Chondrocyte (in vitro differentiated cells): ENCODE data around the gene MESP1. TPM values are rescaled to one million over a fixed set of nuclear protein-coding genes. Genes with fewer than 3 reads are reported as not detected.
"Not testable (repeated sequence)": the region's sequence is repeated elsewhere in the genome, so short reads cannot be mapped to it uniquely, and the experiment has no call there.

ENCODE experiments used
- DNase-seq: peaks from one replicate; pipeline ENCODE4 v3.0.0; 2021; ENCODE audit warnings: mixed read lengths, low spot score
- H3K27ac Mint-ChIP-seq: one replicate; pipeline ENCODE4 v1.8.0; 2021; ENCODE audit warnings: mild to moderate bottlenecking, moderate library complexity, mixed read lengths; ENCODE audit not compliant: unreplicated experiment
- H3K27me3 Mint-ChIP-seq: 2 replicates; pipeline ENCODE4 v1.8.0; 2021; ENCODE audit warnings: low read depth, mixed read lengths
- H3K36me3 Mint-ChIP-seq: 2 replicates; pipeline ENCODE4 v1.8.0; 2021; ENCODE audit warnings: low read depth, mixed read lengths
- H3K4me1 Mint-ChIP-seq: 2 replicates; pipeline ENCODE4 v1.8.0; 2021; ENCODE audit warnings: low read depth, mild to moderate bottlenecking, mixed read lengths
- H3K4me3 Mint-ChIP-seq: one replicate; pipeline ENCODE4 v1.8.0; 2021; ENCODE audit warnings: mild to moderate bottlenecking, moderate library complexity, mixed read lengths; ENCODE audit not compliant: unreplicated experiment
- H3K9me3 Mint-ChIP-seq: 2 replicates; pipeline ENCODE4 v1.8.0; 2021; ENCODE audit warnings: low read depth, mixed read lengths
- total RNA-seq: library from RNA; stranded (reverse); gene quantifications from 3 replicates; pipeline ENCODE4 v1.2.1, GENCODE V29; 2021
- TF ChIP-seq, protein P1 (sequence below): fragments of 200-600 bp; sonication (generic); IDR thresholded peaks from 2 replicates; pipeline ENCODE4 v1.5.0; 2021; ENCODE audit warnings: antibody characterized with exemption, mild to moderate bottlenecking, moderate library complexity

Gene MESP1
- total RNA-seq, 1 donor from 2014 or later = 0.97 TPM

DNA sequence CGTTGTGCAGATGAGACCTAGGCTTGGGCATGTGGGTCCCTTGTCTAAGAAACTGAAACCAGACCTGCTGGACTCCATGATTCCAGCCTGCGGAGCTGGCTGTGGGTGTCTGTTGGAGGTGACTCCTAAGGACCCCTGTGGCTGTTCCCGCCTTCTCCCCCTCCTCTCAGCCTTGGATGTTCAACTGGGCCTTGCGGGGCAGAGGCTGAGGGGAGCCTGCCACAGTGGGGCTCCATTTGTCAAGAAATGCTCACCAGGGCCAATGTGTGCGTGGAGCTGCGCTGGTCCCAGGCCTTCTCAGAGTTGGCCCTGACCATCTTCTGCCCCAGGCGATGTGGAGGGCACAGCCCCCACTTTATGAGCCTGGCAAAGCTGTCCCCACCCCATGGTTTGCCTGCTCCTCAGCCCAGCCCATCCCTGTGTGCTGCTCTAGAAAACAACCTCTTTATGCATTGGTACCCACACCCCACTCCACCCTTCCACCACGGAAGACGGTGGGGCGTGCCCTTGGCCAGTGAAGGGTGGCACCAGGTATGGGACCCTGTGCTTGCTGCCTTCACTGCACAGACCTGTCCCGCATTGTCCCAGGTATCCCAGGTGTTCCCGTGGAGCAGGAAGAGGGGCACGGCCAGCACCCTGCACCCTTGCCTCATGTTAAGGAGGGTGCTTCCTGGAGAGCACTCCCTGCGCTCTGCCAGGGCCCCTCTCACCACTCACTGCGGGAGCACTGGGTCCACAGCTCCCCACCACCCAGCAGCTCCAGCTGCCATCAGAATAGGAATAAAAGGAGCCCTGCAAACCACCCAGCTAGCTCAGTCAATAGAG, 33.0 kb upstream of the MESP1 start:
- Mint-ChIP-seq H3K27me3 (no peaks in the 10 kb centered on the region), H3K27ac (no peak overlapping the region), H3K9me3 (peaks cover 9% of the 10 kb centered on the region), H3K36me3 (peaks cover 11% of the 10 kb centered on the region), H3K4me3 (no peak overlapping the region), H3K4me1 (peaks cover 21% of the 10 kb centered on the region)
- peak; percentile 72 for DNase-seq
- TF ChIP-seq, protein P1, sequence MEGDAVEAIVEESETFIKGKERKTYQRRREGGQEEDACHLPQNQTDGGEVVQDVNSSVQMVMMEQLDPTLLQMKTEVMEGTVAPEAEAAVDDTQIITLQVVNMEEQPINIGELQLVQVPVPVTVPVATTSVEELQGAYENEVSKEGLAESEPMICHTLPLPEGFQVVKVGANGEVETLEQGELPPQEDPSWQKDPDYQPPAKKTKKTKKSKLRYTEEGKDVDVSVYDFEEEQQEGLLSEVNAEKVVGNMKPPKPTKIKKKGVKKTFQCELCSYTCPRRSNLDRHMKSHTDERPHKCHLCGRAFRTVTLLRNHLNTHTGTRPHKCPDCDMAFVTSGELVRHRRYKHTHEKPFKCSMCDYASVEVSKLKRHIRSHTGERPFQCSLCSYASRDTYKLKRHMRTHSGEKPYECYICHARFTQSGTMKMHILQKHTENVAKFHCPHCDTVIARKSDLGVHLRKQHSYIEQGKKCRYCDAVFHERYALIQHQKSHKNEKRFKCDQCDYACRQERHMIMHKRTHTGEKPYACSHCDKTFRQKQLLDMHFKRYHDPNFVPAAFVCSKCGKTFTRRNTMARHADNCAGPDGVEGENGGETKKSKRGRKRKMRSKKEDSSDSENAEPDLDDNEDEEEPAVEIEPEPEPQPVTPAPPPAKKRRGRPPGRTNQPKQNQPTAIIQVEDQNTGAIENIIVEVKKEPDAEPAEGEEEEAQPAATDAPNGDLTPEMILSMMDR = no peak

DNA sequence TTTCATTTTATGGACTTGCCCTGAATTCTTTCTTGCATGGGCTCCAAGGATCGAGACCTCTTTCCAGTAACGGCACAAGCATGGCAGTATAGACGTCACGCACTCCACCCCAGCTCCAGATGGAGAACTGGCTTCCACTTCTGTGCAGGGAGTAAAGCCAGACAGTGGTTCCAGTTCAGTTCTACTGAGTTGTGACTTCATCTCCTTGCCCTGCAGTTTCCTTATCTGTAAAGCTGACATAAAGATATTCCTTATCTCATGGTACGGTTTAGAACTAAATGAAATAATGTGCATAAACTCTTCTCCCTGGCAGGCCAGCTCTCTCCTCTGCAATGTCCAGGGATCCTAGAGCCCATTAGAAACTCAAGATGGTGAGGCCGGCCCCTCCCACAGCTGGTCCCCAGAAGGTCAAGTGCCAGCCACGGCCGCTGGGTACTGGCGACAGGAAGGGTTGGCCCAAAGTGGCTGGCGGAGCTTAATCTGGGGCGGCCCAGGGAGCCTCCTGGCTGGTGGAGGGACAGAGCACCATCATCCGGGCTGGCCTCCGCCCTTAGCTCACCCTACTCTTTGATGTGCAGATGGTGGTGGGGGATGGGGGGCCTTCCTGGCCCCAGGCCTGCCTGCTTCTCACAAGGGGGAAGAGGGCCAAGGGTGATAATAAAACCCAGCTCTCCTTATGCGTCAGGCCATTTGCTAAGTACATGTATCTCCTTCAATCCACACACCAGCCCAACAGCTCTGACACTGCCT, 32.2 kb upstream of the MESP1 start:
- Mint-ChIP-seq H3K9me3 (peaks cover 8% of the 10 kb centered on the region), H3K4me3 (no peak overlapping the region), H3K36me3 (peaks cover 10% of the 10 kb centered on the region), H3K27me3 (no peaks in the 10 kb centered on the region), H3K27ac (peak overlapping the region; percentile 27), H3K4me1 (peaks cover 21% of the 10 kb centered on the region)
- peak; percentile 74 for DNase-seq
- TF ChIP-seq, protein P1 = no peak

DNA sequence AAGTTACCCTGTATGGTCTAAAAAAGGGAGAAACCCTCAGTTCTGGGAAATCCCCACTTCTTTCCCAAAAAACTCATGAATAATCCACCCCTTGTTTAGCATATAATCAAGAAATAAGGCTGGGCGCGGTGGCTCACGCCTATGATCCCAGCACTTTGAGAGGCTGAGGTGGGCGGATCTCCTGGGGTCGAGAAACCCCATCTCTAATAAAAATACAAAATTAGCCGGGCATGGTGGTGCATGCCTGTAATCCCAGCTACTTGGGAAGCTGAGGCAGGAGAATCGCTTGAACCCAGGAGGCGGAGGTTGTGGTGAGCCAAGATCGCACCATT, 31.5 kb upstream of the MESP1 start:
- not testable (repeated sequence) for H3K4me3 Mint-ChIP-seq, H3K9me3 Mint-ChIP-seq, H3K27me3 Mint-ChIP-seq, H3K27ac Mint-ChIP-seq, H3K36me3 Mint-ChIP-seq
- DNase-seq = peak; percentile 7
- H3K4me1 Mint-ChIP-seq = peaks cover 21% of the 10 kb centered on the region

DNA sequence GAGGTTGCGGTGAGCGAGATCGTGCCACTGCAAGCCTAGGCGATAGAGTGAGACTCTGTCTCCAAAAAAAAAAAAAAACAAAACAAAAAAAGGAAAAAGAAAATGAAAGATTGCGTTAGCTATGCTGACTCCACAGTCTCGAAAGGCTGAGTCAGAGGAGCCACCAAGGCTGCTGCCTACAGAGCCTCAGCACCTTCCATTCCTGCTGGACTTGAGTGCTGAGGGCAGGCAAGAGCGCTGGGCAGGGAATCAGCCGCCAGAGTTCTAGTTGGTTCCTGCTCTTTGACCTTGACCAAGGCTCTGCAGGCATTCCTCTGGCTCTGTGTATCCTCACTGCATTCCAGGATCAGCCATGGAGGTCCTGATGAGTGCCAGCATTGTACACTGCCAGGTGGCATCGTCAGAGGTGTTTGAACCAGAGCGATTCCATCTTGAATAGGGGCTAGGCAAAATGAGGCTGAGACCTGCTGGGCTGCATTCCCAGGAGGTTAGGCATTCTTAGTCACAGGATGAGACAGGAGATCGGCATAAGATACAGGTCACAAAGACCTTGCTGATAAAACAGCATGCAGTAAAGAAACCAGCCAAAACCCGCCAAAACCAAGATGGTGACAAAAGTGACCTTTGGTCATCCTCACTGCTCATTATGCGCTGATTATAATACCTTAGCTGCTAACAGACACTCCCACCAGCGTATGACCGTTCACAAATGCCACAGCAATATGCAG, 31.0 kb upstream of the MESP1 start:
- H3K27ac Mint-ChIP-seq = no peak overlapping the region
- peaks cover 2% of the 10 kb centered on the region for H3K36me3 Mint-ChIP-seq
- H3K4me1 Mint-ChIP-seq = peaks cover 21% of the 10 kb centered on the region
- TF ChIP-seq, protein P1 = no peak
- no peaks in the 10 kb centered on the region for H3K27me3 Mint-ChIP-seq
- H3K9me3 Mint-ChIP-seq = no peaks in the 10 kb centered on the region
- no peak overlapping the region for H3K4me3 Mint-ChIP-seq
- peak; percentile 34 for DNase-seq

DNA sequence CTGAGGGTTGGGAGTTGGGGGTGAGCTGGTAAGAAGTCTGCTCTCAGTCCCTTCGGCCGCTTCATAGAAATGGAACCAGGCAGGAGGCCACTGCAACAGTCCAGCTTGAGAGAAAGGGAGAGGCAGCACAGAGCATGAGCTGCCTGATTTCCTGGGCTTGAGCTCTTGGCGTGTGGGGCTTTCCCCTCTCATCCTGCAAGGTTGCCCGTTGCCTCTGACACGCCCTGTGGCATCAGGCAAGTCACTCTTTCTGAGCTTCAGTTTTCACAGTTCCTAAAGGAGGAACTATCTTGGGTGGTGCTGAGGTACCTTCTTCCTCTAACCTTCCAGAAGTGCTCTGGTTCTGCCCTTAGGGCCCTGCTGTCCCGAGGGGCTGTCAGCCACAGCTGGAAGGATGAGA, 30.0 kb upstream of the MESP1 start:
- DNase-seq = peak; percentile 32
- peaks cover 20% of the 10 kb centered on the region for H3K4me1 Mint-ChIP-seq
- no peaks in the 10 kb centered on the region for H3K27me3 Mint-ChIP-seq
- H3K9me3 Mint-ChIP-seq = no peaks in the 10 kb centered on the region
- no peak overlapping the region for H3K27ac Mint-ChIP-seq
- TF ChIP-seq, protein P1 = no peak
- H3K36me3 Mint-ChIP-seq = no peaks in the 10 kb centered on the region
- H3K4me3 Mint-ChIP-seq = no peak overlapping the region
